ENCODE data around the gene ZEB2. TPM values are rescaled to one million over a fixed set of nuclear protein-coding genes. Genes with fewer than 3 reads are reported as not detected.

The ZEB2 gene
- total RNA-seq, 2 donors from 2014 or later, result 76.1 to 91.7 TPM

DNA sequence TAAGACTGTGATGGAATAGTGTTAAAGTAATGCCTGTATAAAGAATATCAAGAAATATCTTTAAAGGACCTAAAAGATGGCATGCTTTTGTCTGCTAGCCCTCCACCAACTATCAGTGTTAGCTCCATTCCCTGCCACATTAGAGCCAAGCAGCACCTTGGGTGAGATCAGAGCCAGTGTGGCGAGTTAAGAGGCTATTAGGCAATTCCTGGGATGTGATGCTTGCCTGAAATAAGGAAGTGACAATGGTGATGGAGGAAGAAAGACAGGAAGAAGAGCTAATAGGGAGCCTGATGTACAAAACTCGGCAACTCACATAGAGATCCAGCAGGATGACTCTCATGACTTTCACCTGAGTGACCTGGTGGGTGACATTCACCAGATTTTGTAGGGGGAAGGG, 143.5 kb downstream of the ZEB2 start:
- Histone ChIP-seq H3K27ac (no peak overlapping the region), H3K9me3 (no peaks in the 10 kb centered on the region), H3K4me3 (no peak overlapping the region), H3K4me1 (peaks cover 0 to 31% of the 10 kb centered on the region in 2 donors), H3K27me3 (no peaks in the 10 kb centered on the region), H3K36me3 (no peaks in the 10 kb centered on the region)
- DNase-seq (ENCODE audit: low spot score), result no peak
- TF ChIP-seq, protein P1, sequence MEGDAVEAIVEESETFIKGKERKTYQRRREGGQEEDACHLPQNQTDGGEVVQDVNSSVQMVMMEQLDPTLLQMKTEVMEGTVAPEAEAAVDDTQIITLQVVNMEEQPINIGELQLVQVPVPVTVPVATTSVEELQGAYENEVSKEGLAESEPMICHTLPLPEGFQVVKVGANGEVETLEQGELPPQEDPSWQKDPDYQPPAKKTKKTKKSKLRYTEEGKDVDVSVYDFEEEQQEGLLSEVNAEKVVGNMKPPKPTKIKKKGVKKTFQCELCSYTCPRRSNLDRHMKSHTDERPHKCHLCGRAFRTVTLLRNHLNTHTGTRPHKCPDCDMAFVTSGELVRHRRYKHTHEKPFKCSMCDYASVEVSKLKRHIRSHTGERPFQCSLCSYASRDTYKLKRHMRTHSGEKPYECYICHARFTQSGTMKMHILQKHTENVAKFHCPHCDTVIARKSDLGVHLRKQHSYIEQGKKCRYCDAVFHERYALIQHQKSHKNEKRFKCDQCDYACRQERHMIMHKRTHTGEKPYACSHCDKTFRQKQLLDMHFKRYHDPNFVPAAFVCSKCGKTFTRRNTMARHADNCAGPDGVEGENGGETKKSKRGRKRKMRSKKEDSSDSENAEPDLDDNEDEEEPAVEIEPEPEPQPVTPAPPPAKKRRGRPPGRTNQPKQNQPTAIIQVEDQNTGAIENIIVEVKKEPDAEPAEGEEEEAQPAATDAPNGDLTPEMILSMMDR (IDR thresholded peaks at IDR 0.05), result no peak

DNA sequence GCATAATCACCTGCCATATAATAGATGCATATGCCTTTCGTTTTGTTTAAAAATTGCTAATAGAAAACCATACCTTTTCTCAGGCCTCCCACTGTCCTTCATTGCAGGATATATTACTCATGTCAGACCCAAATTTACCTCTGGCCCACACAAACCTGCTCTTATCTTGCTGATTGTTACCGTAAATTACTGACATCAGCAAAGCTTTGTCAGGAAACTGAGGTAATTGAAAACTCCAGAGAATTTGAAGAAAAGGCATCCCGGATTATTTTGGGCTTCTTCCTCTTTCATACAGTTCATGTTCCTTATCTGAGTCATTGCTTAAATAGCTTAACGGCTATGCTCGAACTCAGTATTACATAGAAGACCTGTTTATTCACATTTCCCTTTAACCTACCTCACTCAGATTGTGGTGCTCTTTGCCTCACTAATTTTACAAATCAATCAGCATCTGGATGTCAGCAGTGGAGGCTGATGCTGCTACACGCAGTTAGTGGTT, 145.7 kb downstream of the ZEB2 start:
- Histone ChIP-seq H3K27ac (no peak overlapping the region), H3K36me3 (no peaks in the 10 kb centered on the region), H3K4me1 (peaks cover 0 to 22% of the 10 kb centered on the region in 2 donors), H3K4me3 (no peak overlapping the region), H3K9me3 (no peaks in the 10 kb centered on the region), H3K27me3 (no peaks in the 10 kb centered on the region)
- TF ChIP-seq, protein P1 (IDR thresholded peaks at IDR 0.05), result no peak
- no peak for DNase-seq (ENCODE audit: low spot score)

DNA sequence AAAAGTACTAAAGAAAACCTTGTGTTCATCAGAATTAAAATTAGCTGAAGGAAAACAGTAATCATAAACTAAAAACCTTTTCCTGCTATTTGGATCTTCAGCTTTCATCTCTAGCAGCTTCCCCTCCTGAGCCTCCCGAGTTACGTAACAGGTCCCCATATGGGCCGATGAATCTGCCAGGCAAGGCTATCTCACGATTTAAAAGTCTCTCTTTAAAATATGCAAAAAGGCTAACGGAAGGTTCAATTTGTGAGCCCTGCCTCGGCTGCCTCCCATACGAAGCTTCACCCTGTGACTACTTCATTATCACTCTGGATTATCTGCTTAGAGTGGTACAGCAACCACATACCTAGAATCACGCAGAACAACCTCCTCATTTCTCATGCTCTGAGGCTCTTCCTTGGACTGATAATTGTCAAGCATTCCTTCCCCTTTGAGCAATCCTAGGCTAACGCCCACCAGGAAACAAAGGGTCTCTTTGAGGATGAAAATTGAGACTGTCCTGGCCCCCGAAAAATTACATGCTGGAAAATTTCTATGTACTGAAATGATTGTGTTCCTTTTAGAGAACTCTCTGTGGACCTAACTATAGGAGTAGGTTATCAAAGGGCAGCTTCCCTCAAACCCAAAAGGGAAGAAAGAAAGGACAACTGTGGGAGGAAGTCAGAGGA, 147.4 kb downstream of the ZEB2 start:
- Histone ChIP-seq H3K9me3 (no peaks in the 10 kb centered on the region), H3K36me3 (no peaks in the 10 kb centered on the region), H3K4me1 (peaks cover 0 to 22% of the 10 kb centered on the region in 2 donors), H3K27ac (peak overlapping the region; percentile 17 to 46), H3K4me3 (peak overlapping the region in 1 of 2 donors; percentile 7), H3K27me3 (no peaks in the 10 kb centered on the region)
- no peak for DNase-seq (ENCODE audit: low spot score)
- TF ChIP-seq, protein P1 (IDR thresholded peaks at IDR 0.05), result no peak

DNA sequence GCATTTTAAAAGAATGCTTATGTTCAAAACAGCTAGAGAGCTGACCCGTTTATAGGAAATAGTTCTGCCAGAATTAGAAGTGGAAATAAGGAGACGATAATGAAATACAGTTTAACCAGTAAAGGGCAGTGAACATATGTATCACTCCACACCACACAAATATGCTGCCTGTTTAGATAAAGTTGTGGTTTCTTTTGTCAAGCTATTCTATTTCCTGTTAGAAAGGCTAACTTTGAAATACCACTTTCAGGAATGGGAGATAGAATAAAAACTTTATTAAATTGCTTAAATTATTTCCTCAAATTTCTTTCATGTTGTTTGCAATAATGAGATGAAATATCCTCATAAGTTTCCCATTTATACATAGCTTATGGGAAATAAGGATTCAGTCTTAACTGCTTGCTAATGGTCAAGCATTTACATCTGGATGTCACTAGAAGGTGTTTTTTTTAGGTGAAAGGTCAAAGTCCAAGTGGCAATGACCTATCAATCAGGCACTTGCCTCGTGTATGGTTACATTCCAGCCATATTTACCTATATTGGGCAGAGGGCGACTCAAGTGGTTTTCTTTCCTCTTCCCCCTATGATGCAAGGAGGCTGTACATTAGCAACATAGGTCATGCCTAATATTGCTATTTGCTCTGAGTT, 148.9 kb downstream of the ZEB2 start:
- H3K27me3 ChIP-seq, result no peaks in the 10 kb centered on the region
- H3K27ac ChIP-seq, result no peak overlapping the region
- TF ChIP-seq, protein P1 (IDR thresholded peaks at IDR 0.05), result no peak
- no peaks in the 10 kb centered on the region for H3K36me3 ChIP-seq
- no peaks in the 10 kb centered on the region for H3K9me3 ChIP-seq
- H3K4me1 ChIP-seq, result peaks cover 0 to 22% of the 10 kb centered on the region in 2 donors
- no peak for DNase-seq (ENCODE audit: low spot score)
- no peak overlapping the region for H3K4me3 ChIP-seq

DNA sequence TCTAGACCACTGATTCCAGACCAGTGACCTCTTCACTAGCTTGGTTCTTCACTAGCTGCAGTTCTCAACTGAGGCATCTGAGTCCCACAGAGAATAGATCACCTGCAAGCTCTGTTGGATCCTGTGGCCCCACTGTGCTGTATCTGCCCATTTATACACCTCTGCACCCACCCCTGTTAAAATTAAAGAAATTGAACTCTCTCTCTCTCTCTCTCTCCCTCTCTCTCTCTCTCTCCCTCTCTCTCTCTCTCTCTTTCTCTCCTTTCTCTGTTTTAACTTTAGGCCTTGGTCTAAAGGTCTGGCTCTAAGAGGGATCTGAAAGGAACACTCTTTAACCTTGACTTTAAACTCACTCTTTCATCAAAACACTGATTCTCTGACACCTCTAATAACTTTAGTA, 150.5 kb downstream of the ZEB2 start:
- TF ChIP-seq, protein P1 (IDR thresholded peaks at IDR 0.05), result no peak
- Histone ChIP-seq H3K36me3 (no peaks in the 10 kb centered on the region), H3K27ac (no peak overlapping the region), H3K4me1 (peaks cover 0 to 22% of the 10 kb centered on the region in 2 donors), H3K4me3 (no peak overlapping the region), H3K27me3 (no peaks in the 10 kb centered on the region), H3K9me3 (no peaks in the 10 kb centered on the region)
- DNase-seq (ENCODE audit: low spot score), result no peak
